GM13977 (cell line): Measurements from ENCODE around the gene YKT6.

Source experiments
- DNase-seq: peaks from one replicate; pipeline ENCODE4 v3.0.0; 2012; ENCODE audit warnings: low spot score
- in situ Hi-C: fragments of 300-500 bp; cut with MboI; formaldehyde crosslinking; loops from one replicate; pipeline ENCODE4 v1.12.0; 2022; ENCODE audit warnings: low sequenced_read_pairs, low pct_unique_long_range_greater_than_20kb, mixed read lengths, inconsistent platforms; ENCODE audit not compliant: unreplicated experiment
- TF ChIP-seq, protein P1 (sequence below): IDR thresholded peaks from 2 replicates; pipeline ENCODE4 v1.5.1; 2012; ENCODE audit warnings: mild to moderate bottlenecking, control low read depth; ENCODE audit not compliant: insufficient read depth; ENCODE audit errors: extremely low read depth, missing control alignments

YKT6 gene

DNA sequence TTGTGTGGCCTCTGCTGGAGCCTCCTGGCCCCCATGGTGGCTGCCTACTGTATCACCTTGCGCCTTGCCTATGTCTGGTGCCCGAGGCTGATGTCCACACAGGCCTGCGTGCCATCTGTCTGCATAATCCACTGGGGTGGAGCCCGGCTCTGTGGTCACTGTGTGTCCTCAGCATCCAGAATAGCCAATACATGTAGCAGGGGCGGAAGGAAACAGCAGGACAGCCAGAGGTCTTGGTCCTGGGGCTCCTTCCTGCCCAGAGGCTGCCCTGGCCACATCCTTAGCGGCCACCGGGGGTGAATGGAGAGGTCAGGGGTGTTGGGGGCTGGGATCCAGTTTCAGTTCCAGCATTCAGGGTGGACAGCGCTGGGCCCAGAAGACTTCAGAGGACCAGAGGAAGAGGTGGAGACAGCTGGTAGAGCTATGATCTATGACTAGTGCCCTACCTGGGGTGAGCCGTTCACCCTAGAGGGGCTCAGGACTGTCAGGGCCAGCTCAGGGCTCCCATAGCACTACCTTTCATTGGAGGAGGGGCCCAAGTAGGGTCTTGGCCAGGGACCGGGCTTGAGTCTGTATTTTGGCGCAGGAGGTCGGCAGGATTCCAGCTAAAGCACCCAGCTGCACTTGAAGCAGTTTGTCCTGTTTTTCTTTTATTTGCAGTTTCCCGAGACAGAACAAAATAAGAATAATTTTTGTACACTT is 15.9 kb downstream of the YKT6 start:
- in situ Hi-C loops: no loop called here
- TF ChIP-seq, protein P1, sequence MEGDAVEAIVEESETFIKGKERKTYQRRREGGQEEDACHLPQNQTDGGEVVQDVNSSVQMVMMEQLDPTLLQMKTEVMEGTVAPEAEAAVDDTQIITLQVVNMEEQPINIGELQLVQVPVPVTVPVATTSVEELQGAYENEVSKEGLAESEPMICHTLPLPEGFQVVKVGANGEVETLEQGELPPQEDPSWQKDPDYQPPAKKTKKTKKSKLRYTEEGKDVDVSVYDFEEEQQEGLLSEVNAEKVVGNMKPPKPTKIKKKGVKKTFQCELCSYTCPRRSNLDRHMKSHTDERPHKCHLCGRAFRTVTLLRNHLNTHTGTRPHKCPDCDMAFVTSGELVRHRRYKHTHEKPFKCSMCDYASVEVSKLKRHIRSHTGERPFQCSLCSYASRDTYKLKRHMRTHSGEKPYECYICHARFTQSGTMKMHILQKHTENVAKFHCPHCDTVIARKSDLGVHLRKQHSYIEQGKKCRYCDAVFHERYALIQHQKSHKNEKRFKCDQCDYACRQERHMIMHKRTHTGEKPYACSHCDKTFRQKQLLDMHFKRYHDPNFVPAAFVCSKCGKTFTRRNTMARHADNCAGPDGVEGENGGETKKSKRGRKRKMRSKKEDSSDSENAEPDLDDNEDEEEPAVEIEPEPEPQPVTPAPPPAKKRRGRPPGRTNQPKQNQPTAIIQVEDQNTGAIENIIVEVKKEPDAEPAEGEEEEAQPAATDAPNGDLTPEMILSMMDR: no peak
- no peak for DNase-seq

- DNase-seq: no peak
- TF ChIP-seq, protein P1: no peak
- in situ Hi-C loops: no loop called here
Measured at GRCh38 chr7:44217223-44217714, 16.5 kb downstream of the YKT6 start.

DNA sequence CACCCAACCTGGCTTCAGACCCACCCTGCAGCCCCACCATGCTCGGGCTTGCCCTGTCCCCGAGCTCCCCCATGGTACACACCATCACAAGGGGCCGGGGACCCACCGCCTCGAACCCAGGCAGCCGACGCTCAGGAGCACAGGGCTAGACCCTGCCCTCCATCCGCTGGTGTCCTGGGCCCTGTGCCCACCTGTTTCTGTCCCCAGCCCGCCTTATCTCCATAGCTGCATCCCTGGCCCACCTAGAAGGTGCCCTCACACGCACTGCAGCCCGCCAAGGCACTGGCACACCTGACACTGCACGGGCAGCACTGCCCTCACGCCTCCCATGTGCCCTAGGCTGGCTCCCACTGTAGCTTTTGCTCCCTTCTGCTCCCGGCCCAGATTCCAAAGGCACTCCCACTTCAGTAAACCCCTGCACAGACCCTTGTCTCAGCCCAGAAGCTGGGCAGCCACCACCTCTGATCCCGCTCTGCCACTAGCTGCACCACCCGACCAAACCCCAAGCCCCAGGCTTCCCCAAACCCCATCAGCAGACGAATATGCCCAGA is 17.1 kb downstream of the YKT6 start:
- no peak for DNase-seq
- in situ Hi-C loops: no loop called here
- TF ChIP-seq, protein P1: no peak

DNA sequence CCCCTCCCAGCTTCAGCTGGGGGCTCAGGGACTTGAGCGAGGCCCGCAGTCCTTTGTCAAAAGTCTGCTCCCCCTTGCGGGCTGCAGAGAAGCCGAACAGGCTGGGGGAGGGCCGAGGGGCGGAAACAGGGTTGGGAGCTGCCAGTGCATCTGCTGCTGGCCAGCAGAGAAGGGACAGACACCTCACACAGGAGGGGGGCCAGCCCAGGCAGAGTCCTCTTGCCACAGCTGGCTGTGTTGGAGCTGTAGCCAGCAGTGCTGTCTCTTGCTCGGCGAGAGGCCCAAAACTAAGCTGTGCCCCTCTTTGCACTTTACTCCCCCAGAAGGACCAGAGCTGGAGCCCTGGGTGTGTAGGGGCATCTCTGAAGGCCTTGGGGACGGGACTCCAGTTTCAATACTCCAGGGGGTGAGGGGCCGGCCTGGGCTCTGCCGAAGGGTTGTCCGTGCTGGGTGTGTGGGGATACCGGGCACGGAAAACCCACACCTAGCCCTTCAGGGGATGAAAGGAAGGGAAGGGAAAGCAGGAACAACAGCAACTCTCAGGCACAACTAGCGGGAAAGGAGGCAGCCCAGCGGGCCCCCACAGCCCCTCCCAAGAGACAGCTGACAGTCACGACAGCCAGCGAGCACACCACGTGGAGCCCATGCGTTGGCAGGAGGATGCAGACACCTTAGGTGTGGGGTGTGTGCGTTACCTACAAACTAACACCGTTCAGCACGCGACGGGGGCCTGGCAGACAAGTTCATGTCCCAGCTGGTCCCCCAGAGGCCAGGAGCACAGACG is 17.8 kb downstream of the YKT6 start:
- no peak for DNase-seq

DNA sequence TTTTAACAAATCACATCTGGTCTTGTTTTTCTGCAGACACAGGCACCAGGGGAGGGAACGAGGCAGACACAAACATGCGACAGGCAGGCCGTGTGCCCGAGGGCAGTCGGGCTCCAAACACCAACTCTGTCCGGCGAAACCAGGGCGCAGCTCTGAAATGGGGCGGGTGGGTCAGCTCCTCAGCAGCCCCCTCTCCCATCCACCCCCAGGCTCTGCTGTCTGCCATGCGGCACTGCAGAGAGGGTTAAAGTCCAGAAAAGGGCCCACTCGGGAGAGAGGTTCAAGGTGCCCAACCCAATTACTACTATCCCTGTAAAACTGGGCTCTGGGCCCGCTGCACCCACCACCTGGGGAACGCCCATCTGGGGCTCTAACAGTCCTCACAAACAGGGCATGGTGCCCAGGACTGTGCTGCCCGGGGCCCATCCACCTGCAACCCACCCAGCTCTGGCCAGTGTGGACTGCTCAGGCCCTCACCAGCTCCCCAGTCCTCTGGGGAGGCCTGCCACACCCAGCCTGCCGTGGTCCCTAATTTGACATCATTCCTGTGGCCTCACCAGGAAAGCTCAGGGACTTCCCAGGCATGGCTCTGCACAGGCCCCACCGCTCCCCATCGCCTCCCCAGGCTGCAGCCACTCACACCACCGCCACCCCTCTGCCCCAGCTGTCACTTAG is 18.7 kb downstream of the YKT6 start:
- no peak for DNase-seq
- TF ChIP-seq, protein P1: no peak
- in situ Hi-C loops: no loop called here

More for the DNA sequence above, 17.8 kb downstream of the YKT6 start:
- TF ChIP-seq, protein P1: no peak
- in situ Hi-C loops: no loop called here

DNA sequence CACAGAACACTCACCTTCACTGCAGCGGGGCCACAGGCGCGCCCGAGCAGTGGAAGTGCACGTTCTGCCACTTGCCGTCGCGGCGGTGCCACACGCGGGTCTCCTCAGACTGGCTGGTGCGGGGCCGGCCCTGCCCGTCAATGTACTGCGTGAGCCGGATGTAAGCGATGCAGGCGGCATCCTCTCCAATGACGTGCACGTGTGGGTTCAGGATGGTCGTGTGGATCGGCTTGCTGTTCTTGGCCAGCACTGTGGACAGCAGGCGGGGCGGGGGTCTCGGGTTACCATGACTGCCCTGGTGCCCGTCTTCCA is 19.2 kb downstream of the YKT6 start:
- DNase-seq: no peak
- in situ Hi-C loops: no loop called here
- TF ChIP-seq, protein P1: no peak
